ENCODE data around the gene CD300H.

DNA sequence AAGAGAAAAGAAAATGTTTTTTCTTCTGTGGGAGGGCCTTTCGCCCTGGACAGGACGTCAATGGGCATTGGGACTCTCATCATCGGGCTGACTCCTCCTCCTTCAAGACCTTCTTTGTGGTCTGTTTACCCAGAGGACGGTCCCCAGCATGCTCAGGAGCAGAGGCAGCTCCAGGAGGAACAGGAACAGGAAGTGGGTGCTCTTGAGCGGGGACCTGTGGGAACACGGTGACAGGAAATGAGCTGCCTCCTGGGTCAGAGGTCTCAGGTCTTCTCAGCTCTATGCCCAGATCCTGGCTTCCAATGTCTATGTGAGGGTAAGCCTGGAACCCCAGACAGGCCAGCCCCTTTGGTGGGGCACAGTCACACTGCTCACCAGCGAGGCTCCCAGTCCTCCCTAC is 12.6 kb upstream of the CD300H start:
- no peak for TF ChIP-seq ARNTL (CRISPR knock-in tag; IDR thresholded peaks at IDR 0.05; ENCODE audit: borderline replicate concordance, low read depth)
- TF ChIP-seq BACH2 (CRISPR knock-in tag; IDR thresholded peaks at IDR 0.05; ENCODE audit: borderline replicate concordance) = no peak
- TF ChIP-seq SNAI2 (CRISPR knock-in tag; IDR thresholded peaks at IDR 0.05) = no peak
- TF ChIP-seq ZFP30 (CRISPR knock-in tag; IDR thresholded peaks at IDR 0.05) = no peak
- TF ChIP-seq, protein P1, sequence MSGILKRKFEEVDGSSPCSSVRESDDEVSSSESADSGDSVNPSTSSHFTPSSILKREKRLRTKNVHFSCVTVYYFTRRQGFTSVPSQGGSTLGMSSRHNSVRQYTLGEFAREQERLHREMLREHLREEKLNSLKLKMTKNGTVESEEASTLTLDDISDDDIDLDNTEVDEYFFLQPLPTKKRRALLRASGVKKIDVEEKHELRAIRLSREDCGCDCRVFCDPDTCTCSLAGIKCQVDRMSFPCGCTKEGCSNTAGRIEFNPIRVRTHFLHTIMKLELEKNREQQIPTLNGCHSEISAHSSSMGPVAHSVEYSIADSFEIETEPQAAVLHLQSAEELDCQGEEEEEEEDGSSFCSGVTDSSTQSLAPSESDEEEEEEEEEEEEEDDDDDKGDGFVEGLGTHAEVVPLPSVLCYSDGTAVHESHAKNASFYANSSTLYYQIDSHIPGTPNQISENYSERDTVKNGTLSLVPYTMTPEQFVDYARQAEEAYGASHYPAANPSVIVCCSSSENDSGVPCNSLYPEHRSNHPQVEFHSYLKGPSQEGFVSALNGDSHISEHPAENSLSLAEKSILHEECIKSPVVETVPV (CRISPR knock-in tag; IDR thresholded peaks at IDR 0.05) = no peak
